Measurements from ENCODE around the gene CPTP. TPM values are rescaled to one million over a fixed set of nuclear protein-coding genes. Genes with fewer than 3 reads are reported as not detected.

The CPTP gene
- total RNA-seq, 2 donors from 2014 or later: 45.4 to 60.2 TPM

GRCh38 chr1:1333551-1334241, 9.1 kb downstream of the CPTP start:
- H3K27me3 ChIP-seq: no peaks in the 10 kb centered on the region
- no peaks in the 10 kb centered on the region for H3K36me3 ChIP-seq
- no peak overlapping the region for H3K27ac ChIP-seq
- no peak overlapping the region for H3K9ac ChIP-seq (ENCODE audit: low read depth in 2 of 2, low read length in 2 of 2)
- intact Hi-C loops (cut with DNase I): no loop called here
- H3K4me1 ChIP-seq: no peaks in the 10 kb centered on the region
- H3K9me3 ChIP-seq: no peaks in the 10 kb centered on the region
- no peak overlapping the region for H3K4me3 ChIP-seq
- no peak for DNase-seq
- no peak for TF ChIP-seq CTCF (IDR thresholded peaks at IDR 0.05)

- no peaks in the 10 kb centered on the region for H3K4me1 ChIP-seq
- TF ChIP-seq CTCF (IDR thresholded peaks at IDR 0.05): no peak
- H3K9ac ChIP-seq (ENCODE audit: low read depth in 2 of 2, low read length in 2 of 2): no peak overlapping the region
- no peaks in the 10 kb centered on the region for H3K27me3 ChIP-seq
- H3K27ac ChIP-seq: no peak overlapping the region
- intact Hi-C loops (cut with DNase I): no loop called here
- DNase-seq: no peak
- H3K36me3 ChIP-seq: no peaks in the 10 kb centered on the region
- no peak overlapping the region for H3K4me3 ChIP-seq
- no peaks in the 10 kb centered on the region for H3K9me3 ChIP-seq
Observed at GRCh38 chr1:1334835-1335234, 10.2 kb downstream of the CPTP start.

GRCh38 chr1:1335283-1335682, 10.7 kb downstream of the CPTP start:
- no peak overlapping the region for H3K4me3 ChIP-seq
- no peaks in the 10 kb centered on the region for H3K4me1 ChIP-seq
- H3K36me3 ChIP-seq: no peaks in the 10 kb centered on the region
- no peaks in the 10 kb centered on the region for H3K9me3 ChIP-seq
- no peaks in the 10 kb centered on the region for H3K27me3 ChIP-seq
- no peak overlapping the region for H3K27ac ChIP-seq
- TF ChIP-seq CTCF (IDR thresholded peaks at IDR 0.05): no peak
- H3K9ac ChIP-seq (ENCODE audit: low read depth in 2 of 2, low read length in 2 of 2): no peak overlapping the region
- DNase-seq: no peak
- intact Hi-C loops (cut with DNase I): no loop called here

- no peak for TF ChIP-seq CTCF (IDR thresholded peaks at IDR 0.05)
- H3K27me3 ChIP-seq: no peaks in the 10 kb centered on the region
- no peak for DNase-seq
- no peaks in the 10 kb centered on the region for H3K4me1 ChIP-seq
- no peak overlapping the region for H3K4me3 ChIP-seq
- no peak overlapping the region for H3K9ac ChIP-seq (ENCODE audit: low read depth in 2 of 2, low read length in 2 of 2)
- intact Hi-C loops (cut with DNase I): no loop called here
- H3K9me3 ChIP-seq: no peaks in the 10 kb centered on the region
- no peak overlapping the region for H3K27ac ChIP-seq
- H3K36me3 ChIP-seq: no peaks in the 10 kb centered on the region
Observed at GRCh38 chr1:1335792-1336248, 11.2 kb downstream of the CPTP start.

GRCh38 chr1:1336446-1336845, 11.8 kb downstream of the CPTP start:
- no peak for DNase-seq
- Histone ChIP-seq H3K4me1 (no peaks in the 10 kb centered on the region), H3K4me3 (no peak overlapping the region), H3K36me3 (no peaks in the 10 kb centered on the region), H3K27ac (no peak overlapping the region), H3K9ac (ENCODE audit: low read depth in 2 of 2, low read length in 2 of 2) (no peak overlapping the region), H3K27me3 (no peaks in the 10 kb centered on the region), H3K9me3 (no peaks in the 10 kb centered on the region)
- TF ChIP-seq CTCF (IDR thresholded peaks at IDR 0.05): no peak
- intact Hi-C loops (cut with DNase I): no loop called here

Data from colonic mucosa (tissue), 4 donors.